ENCODE data around the gene BEND7. TPM values are rescaled to one million over a fixed set of nuclear protein-coding genes. Genes with fewer than 3 reads are reported as not detected.

The BEND7 gene
- total and polyA plus RNA-seq, 2 of the 4 experiments (the other 2 are of a cell fraction), result 2.3 to 3.5 TPM

DNA sequence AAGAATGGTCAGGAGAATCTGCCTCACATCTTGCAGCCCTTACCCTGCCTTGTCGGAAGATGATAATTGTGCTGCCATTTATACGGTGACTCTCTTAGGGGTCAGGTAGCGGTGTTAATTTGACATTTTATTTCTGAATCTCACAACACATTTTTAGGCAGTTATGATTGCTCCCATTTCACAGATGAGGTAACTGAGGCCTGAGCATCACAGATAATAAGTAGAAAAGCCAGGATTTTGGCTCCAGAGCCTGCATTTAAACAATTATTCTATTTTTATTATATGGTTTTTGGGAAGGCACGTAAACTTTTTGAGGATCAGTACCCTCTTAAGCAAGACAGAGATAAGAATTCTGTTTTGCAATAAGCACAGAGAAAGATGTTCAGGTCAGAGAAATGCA is 103.4 kb downstream of the BEND7 start:
- Histone ChIP-seq H3K9me3 (ENCODE audit: control insufficient read depth, insufficient read depth, low read length) (no peaks in the 10 kb centered on the region; the same call in 1 of the 2 replicates), H3K4me3 (ENCODE audit: insufficient read depth, low read depth, low read length) (no peak overlapping the region), H3K4me1 (ENCODE audit: control insufficient read depth, insufficient read depth, low read length) (no peaks in the 10 kb centered on the region), H3K23ac (ENCODE audit: low read depth, low read length) (no peak overlapping the region), H3K27me3 (ENCODE audit: control insufficient read depth, insufficient read depth, low read length) (peaks cover 13% of the 10 kb centered on the region), H3K9ac (ENCODE audit: low read depth, low read length) (no peak overlapping the region), H2BK5ac (ENCODE audit: low read depth, low read length, poor library complexity, severe bottlenecking) (no peak overlapping the region), H2AK5ac (ENCODE audit: low read depth, low read length) (no peak overlapping the region), H3K9me1 (ENCODE audit: insufficient read depth, low read length) (no peaks in the 10 kb centered on the region), H2AK9ac (replicated peaks; ENCODE audit: low read depth, low read length, poor library complexity) (no peak overlapping the region), H3K4ac (ENCODE audit: low read depth, low read length) (no peak overlapping the region), H3K14ac (replicated peaks; ENCODE audit: low read depth, low read length) (no peak overlapping the region), H3K56ac (ENCODE audit: extremely low read depth, insufficient read depth, low read length) (no peak overlapping the region), H2BK15ac (ENCODE audit: low read depth, low read length) (no peak overlapping the region), H3K27ac (ENCODE audit: insufficient read depth, low read length) (no peak overlapping the region), H2AFZ (replicated peaks; ENCODE audit: low read length, poor library complexity) (no peak overlapping the region), H4K5ac (ENCODE audit: low read depth, low read length) (no peak overlapping the region), H3K36me3 (ENCODE audit: control insufficient read depth, insufficient read depth, low read length) (no peaks in the 10 kb centered on the region), H3K18ac (ENCODE audit: low read depth, low read length) (no peak overlapping the region), H3K79me1 (ENCODE audit: low read depth in 1 of 2, low read length in 2 of 2) (no peaks in the 10 kb centered on the region), H4K8ac (ENCODE audit: low read depth in 2 of 2, low read length in 2 of 2) (no peak overlapping the region), H3K4me2 (ENCODE audit: low read depth, low read length) (no peak overlapping the region), H4K91ac (ENCODE audit: insufficient read depth, low read depth, low read length) (no peak overlapping the region), H2BK20ac (ENCODE audit: low read depth, low read length) (no peak overlapping the region), H4K20me1 (ENCODE audit: insufficient read depth, low read length) (no peaks in the 10 kb centered on the region), H2BK120ac (ENCODE audit: low read depth, low read length) (no peak overlapping the region)
- intact Hi-C loops (cut with micrococcal nuclease) (no loop called here), dilution Hi-C loops (cut with HindIII; ENCODE audit: low sequenced_read_pairs, unreplicated experiment) (no loop called here), in situ Hi-C loops (cut with MboI; ENCODE audit: low sequenced_read_pairs) (no loop called here)
- ATAC-seq (ENCODE audit: low read depth) (no peak), DNase-seq (no peak)
- no peak for TF ChIP-seq RCOR1 (IDR thresholded peaks at IDR 0.05; ENCODE audit: insufficient replicate concordance, low read length)
- no peak for TF ChIP-seq BHLHE40 (IDR thresholded peaks at IDR 0.05; ENCODE audit: low read depth, low read length)
- TF ChIP-seq FOS (IDR thresholded peaks at IDR 0.05; ENCODE audit: low read depth, low read length), result no peak
- no peak for TF ChIP-seq RAD21 (IDR thresholded peaks at IDR 0.05; ENCODE audit: low read length)
- no peak for TF ChIP-seq NFE2L2 (IDR thresholded peaks at IDR 0.05; ENCODE audit: low read depth, low read length)
- TF ChIP-seq MAFK (IDR thresholded peaks at IDR 0.05; ENCODE audit: low read depth, low read length), result no peak
- no peak for TF ChIP-seq MXI1 (IDR thresholded peaks at IDR 0.05; ENCODE audit: borderline replicate concordance, low read depth, low read length)
- TF ChIP-seq MAZ (IDR thresholded peaks at IDR 0.05; ENCODE audit: borderline replicate concordance, low read depth, low read length), result no peak
- TF ChIP-seq SMC3 (IDR thresholded peaks at IDR 0.05; ENCODE audit: low read depth, low read length), result no peak
- TF ChIP-seq, protein P1, sequence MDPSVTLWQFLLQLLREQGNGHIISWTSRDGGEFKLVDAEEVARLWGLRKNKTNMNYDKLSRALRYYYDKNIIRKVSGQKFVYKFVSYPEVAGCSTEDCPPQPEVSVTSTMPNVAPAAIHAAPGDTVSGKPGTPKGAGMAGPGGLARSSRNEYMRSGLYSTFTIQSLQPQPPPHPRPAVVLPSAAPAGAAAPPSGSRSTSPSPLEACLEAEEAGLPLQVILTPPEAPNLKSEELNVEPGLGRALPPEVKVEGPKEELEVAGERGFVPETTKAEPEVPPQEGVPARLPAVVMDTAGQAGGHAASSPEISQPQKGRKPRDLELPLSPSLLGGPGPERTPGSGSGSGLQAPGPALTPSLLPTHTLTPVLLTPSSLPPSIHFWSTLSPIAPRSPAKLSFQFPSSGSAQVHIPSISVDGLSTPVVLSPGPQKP (IDR thresholded peaks at IDR 0.05; ENCODE audit: borderline replicate concordance, low read depth, low read length), result no peak
- TF ChIP-seq, protein P2, sequence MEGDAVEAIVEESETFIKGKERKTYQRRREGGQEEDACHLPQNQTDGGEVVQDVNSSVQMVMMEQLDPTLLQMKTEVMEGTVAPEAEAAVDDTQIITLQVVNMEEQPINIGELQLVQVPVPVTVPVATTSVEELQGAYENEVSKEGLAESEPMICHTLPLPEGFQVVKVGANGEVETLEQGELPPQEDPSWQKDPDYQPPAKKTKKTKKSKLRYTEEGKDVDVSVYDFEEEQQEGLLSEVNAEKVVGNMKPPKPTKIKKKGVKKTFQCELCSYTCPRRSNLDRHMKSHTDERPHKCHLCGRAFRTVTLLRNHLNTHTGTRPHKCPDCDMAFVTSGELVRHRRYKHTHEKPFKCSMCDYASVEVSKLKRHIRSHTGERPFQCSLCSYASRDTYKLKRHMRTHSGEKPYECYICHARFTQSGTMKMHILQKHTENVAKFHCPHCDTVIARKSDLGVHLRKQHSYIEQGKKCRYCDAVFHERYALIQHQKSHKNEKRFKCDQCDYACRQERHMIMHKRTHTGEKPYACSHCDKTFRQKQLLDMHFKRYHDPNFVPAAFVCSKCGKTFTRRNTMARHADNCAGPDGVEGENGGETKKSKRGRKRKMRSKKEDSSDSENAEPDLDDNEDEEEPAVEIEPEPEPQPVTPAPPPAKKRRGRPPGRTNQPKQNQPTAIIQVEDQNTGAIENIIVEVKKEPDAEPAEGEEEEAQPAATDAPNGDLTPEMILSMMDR (conservative IDR thresholded peaks at IDR 0.05; ENCODE audit: low read depth, low read length), result no peak
- TF ChIP-seq, protein P3, sequence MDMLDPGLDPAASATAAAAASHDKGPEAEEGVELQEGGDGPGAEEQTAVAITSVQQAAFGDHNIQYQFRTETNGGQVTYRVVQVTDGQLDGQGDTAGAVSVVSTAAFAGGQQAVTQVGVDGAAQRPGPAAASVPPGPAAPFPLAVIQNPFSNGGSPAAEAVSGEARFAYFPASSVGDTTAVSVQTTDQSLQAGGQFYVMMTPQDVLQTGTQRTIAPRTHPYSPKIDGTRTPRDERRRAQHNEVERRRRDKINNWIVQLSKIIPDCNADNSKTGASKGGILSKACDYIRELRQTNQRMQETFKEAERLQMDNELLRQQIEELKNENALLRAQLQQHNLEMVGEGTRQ (IDR thresholded peaks at IDR 0.05; ENCODE audit: low read depth, low read length), result no peak
- TF ChIP-seq RFX5 (IDR thresholded peaks at IDR 0.05; ENCODE audit: low read depth, low read length), result no peak
- TF ChIP-seq CHD1 (IDR thresholded peaks at IDR 0.05; ENCODE audit: low read depth, low read length), result no peak
- no peak for TF ChIP-seq POLR2A (IDR thresholded peaks at IDR 0.05; ENCODE audit: low read depth, low read length)
- TF ChIP-seq CEBPB (IDR thresholded peaks at IDR 0.05; ENCODE audit: low read depth, low read length), result no peak
- BruUV-seq (replicated peaks), result no TSS peak
- POLR2A ChIA-PET (ENCODE audit: unreplicated experiment), result no interaction called here
- CTCF ChIA-PET, result no interaction called here
- WGBS, 2 experiments (ENCODE audit: extremely low coverage in 2 of 2, insufficient read length in 1 of 2), result no CpG with 5 or more reads among the region's 4 CpGs

Data from IMR-90 (cell line).